GM19397 (cell line): Measurements from ENCODE around the gene CSF2RB.

ENCODE experiments used
- ATAC-seq: cut with Tn5 transposase; IDR thresholded peaks from one replicate; pipeline ENCODE4 v1.9.1; 2021; ENCODE audit warnings: mild to moderate bottlenecking, moderate library complexity; ENCODE audit not compliant: unreplicated experiment

The CSF2RB gene

GRCh38 chr22:36934418-36935312, 21.2 kb downstream of the CSF2RB start:
- no peak for ATAC-seq

- ATAC-seq = no peak
Measured at GRCh38 chr22:36935313-36935610, 21.8 kb downstream of the CSF2RB start.

- no peak for ATAC-seq
Measured at GRCh38 chr22:36935694-36936093, 22.3 kb downstream of the CSF2RB start.

- ATAC-seq = no peak
Measured at GRCh38 chr22:36936362-36937116, 23.1 kb downstream of the CSF2RB start.

GRCh38 chr22:36937319-36938027, 24.0 kb downstream of the CSF2RB start:
- ATAC-seq = no peak

- no peak for ATAC-seq
Measured at GRCh38 chr22:36938028-36938425, 24.6 kb downstream of the CSF2RB start.

- ATAC-seq = no peak
Measured at GRCh38 chr22:36938886-36939285, 25.5 kb downstream of the CSF2RB start.

GRCh38 chr22:36940676-36941075, 27.2 kb downstream of the CSF2RB start:
- no peak for ATAC-seq

- ATAC-seq = no peak
Measured at GRCh38 chr22:36942556-36942955, 29.1 kb downstream of the CSF2RB start.

- ATAC-seq = no peak
Measured at GRCh38 chr22:36946421-36947158, 33.2 kb downstream of the CSF2RB start.

- no peak for ATAC-seq
Measured at GRCh38 chr22:36948273-36949225, 35.1 kb downstream of the CSF2RB start.

GRCh38 chr22:36950797-36951590, 37.6 kb downstream of the CSF2RB start:
- no peak for ATAC-seq

GRCh38 chr22:36951746-36952145, 38.3 kb downstream of the CSF2RB start:
- ATAC-seq = no peak

GRCh38 chr22:36953239-36954080, 40.0 kb downstream of the CSF2RB start:
- no peak for ATAC-seq

GRCh38 chr22:36954251-36955014, 41.0 kb downstream of the CSF2RB start:
- ATAC-seq = no peak

GRCh38 chr22:36955691-36956090, 42.3 kb downstream of the CSF2RB start:
- no peak for ATAC-seq

- ATAC-seq = no peak
Measured at GRCh38 chr22:36958366-36958765, 44.9 kb downstream of the CSF2RB start.
